ENCODE measurements around the gene PGAP3. TPM values are rescaled to one million over a fixed set of nuclear protein-coding genes. Genes with fewer than 3 reads are reported as not detected.

PGAP3 gene
- total and polyA plus RNA-seq, 7 experiments from 2014 or later, result 13.3 to 39.9 (median 34.4) TPM

GRCh38 chr17:39621523-39622379 is 66.1 kb downstream of the PGAP3 start:
- DNase-seq, result peak; percentile 74 to 95 (median 86)
- H3K4me1 Mint-ChIP-seq, result peaks cover 15 to 38% (median 24%) of the 10 kb centered on the region in 7 donors
- H3K4me3 ChIP-seq (ENCODE audit: low read length), result peak overlapping the region; percentile 41
- no peaks in the 10 kb centered on the region for H3K9me3 ChIP-seq (ENCODE audit: control insufficient read depth in 2 of 3, low read length in 3 of 3)
- H3K27me3 ChIP-seq (ENCODE audit: control insufficient read depth in 2 of 2, insufficient read depth in 2 of 2, low read length in 2 of 2), result peaks cover 3 to 7% of the 10 kb centered on the region in 2 donors
- no peaks in the 10 kb centered on the region for H3K36me3 ChIP-seq (ENCODE audit: control insufficient read depth in 2 of 3, insufficient read depth in 3 of 3, low read length in 3 of 3)
- H3K4me1 ChIP-seq (ENCODE audit: control insufficient read depth in 2 of 2, insufficient read depth in 2 of 2, low read length in 2 of 2), result peaks cover 12 to 26% of the 10 kb centered on the region in 2 donors
- POLR2A ChIA-PET, result interaction anchor here (0.7 to 2.0 kb wide), 9 partner anchors 9 to 243 kb away, joined by 3 to 8 read pairs (median 5); partner anchors contain the start of genes IKZF3, MIEN1 and PNMT
- H3K9me3 Mint-ChIP-seq, result peaks cover 0 to 1% (median 0%) of the 10 kb centered on the region in 11 donors
- peak overlapping the region in 8 of 10 donors; percentile 34 to 82 (median 58) for H3K4me3 Mint-ChIP-seq
- peaks cover 5 to 69% (median 18%) of the 10 kb centered on the region in 5 donors for H3K27me3 Mint-ChIP-seq
- H3K36me3 Mint-ChIP-seq, result peaks cover 0 to 1% (median 0%) of the 10 kb centered on the region in 5 donors
- no peak overlapping the region for H3K27ac ChIP-seq (ENCODE audit: low read depth, low read length)
- ATAC-seq, result peak; percentile 94
- H3K27ac Mint-ChIP-seq, result peak overlapping the region in 4 of 9 donors; percentile 10 to 74 (median 66)
- CTCF ChIA-PET, result interaction anchor here (0.5 to 8.9 kb wide), 35 partner anchors 14 to 491 kb away, joined by 3 to 104 read pairs (median 4); partner anchors contain the start of genes MIEN1, PNMT, STARD3 and TCAP
- intact Hi-C loops (cut with micrococcal nuclease), result loop anchor here (1.0 to 5.0 kb wide), 16 partner anchors 13 to 359 kb away; partner anchors contain the start of genes IKZF3 (in 2 of the 2), MIEN1 (in 2 of the 2), PNMT (in 2 of the 2) and PSMD3 (in 2 of the 2)

Small RNA genes lying within 50 kb of the gene (microRNA-seq; reads per million reads assigned to microRNA genes)
- not detected for gene MIR4728 (ENCODE audit: borderline microRNAs expressed)

Other genes with a start within 250 kb of the PGAP3 start
- 10 to 100 TPM; 37.3 to 61.5 (median 56.0) TPM for gene MED1, start 236.8 kb downstream of the PGAP3 start, total RNA-seq
- gene MED1, start 236.8 kb downstream of the PGAP3 start, polyA plus RNA-seq, result 10 to 100 TPM; 20.6 to 27.6 TPM
- 100 to 1,000 TPM in 4 of 5 experiments, 10 to 100 TPM in 1; 94.9 to 118 (median 112) TPM for gene CDK12, start 226.6 kb downstream of the PGAP3 start, total RNA-seq
- 1 to 10 TPM; 3.6 to 6.2 TPM for gene CDK12, start 226.6 kb downstream of the PGAP3 start, polyA plus RNA-seq
- gene NEUROD2, start 80.1 kb downstream of the PGAP3 start, total RNA-seq, result not detected
- not detected for gene NEUROD2, start 80.1 kb downstream of the PGAP3 start, polyA plus RNA-seq
- not detected for gene PPP1R1B, start 61.1 kb downstream of the PGAP3 start, total RNA-seq
- gene PPP1R1B, start 61.1 kb downstream of the PGAP3 start, polyA plus RNA-seq, result not detected
- 100 to 1,000 TPM in 2 of 5 experiments, 10 to 100 TPM in 3; 69.8 to 143 (median 99.3) TPM for gene STARD3, start 50.9 kb downstream of the PGAP3 start, total RNA-seq
- 10 to 100 TPM; 46.7 to 56.9 TPM for gene STARD3, start 50.9 kb downstream of the PGAP3 start, polyA plus RNA-seq
- 10 to 100 TPM in 1 of 5 experiments, 1 to 10 TPM in 4; 1.7 to 10.5 (median 4.6) TPM for gene TCAP, start 22.7 kb downstream of the PGAP3 start, total RNA-seq
- under 1 TPM in 1 of 2 donors, not detected in 1; 0.12 TPM for gene TCAP, start 22.7 kb downstream of the PGAP3 start, polyA plus RNA-seq
- gene PNMT, start 19.6 kb downstream of the PGAP3 start, total RNA-seq, result under 1 TPM in 4 of 5 experiments, not detected in 1; 0.42 to 0.89 (median 0.50) TPM
- under 1 TPM; 0.36 to 0.48 TPM for gene PNMT, start 19.6 kb downstream of the PGAP3 start, polyA plus RNA-seq
- 10 to 100 TPM in 1 of 5 experiments, 1 to 10 TPM in 4; 3.6 to 10.5 (median 6.6) TPM for gene ERBB2, start 12.0 kb upstream of the PGAP3 start, total RNA-seq
- 1 to 10 TPM in 1 of 2 donors, under 1 TPM in 1; 0.39 to 2.4 TPM for gene ERBB2, start 12.0 kb upstream of the PGAP3 start, polyA plus RNA-seq
- gene MIEN1, start 42.5 kb upstream of the PGAP3 start, total RNA-seq, result 10 to 100 TPM; 28.7 to 40.1 (median 32.3) TPM
- 10 to 100 TPM; 73.5 to 74.3 TPM for gene MIEN1, start 42.5 kb upstream of the PGAP3 start, polyA plus RNA-seq
- gene GRB7, start 49.9 kb upstream of the PGAP3 start, total RNA-seq, result under 1 TPM in 1 of 5 experiments, not detected in 4; 0.99 TPM
- not detected for gene GRB7, start 49.9 kb upstream of the PGAP3 start, polyA plus RNA-seq
- 10 to 100 TPM; 26.1 to 77.8 (median 61.1) TPM for gene IKZF3, start 176.3 kb upstream of the PGAP3 start, total RNA-seq
- 10 to 100 TPM in 1 of 2 donors, 1 to 10 TPM in 1; 9.7 to 31.4 TPM for gene IKZF3, start 176.3 kb upstream of the PGAP3 start, polyA plus RNA-seq
- gene ZPBP2, start 180.1 kb upstream of the PGAP3 start, total RNA-seq, result under 1 TPM in 3 of 5 experiments, not detected in 2; 0.17 to 0.84 (median 0.51) TPM
- gene ZPBP2, start 180.1 kb upstream of the PGAP3 start, polyA plus RNA-seq, result under 1 TPM in 1 of 2 donors, not detected in 1; 0.11 TPM
- 10 to 100 TPM; 25.6 to 92.4 (median 53.8) TPM for gene GSDMB, start 230.6 kb upstream of the PGAP3 start, total RNA-seq
- 1 to 10 TPM; 1.7 to 2.1 TPM for gene GSDMB, start 230.6 kb upstream of the PGAP3 start, polyA plus RNA-seq
- gene ORMDL3, start 239.5 kb upstream of the PGAP3 start, total RNA-seq, result 100 to 1,000 TPM in 3 of 5 experiments, 10 to 100 TPM in 2; 77.6 to 205 (median 110) TPM
- 100 to 1,000 TPM; 167 to 197 TPM for gene ORMDL3, start 239.5 kb upstream of the PGAP3 start, polyA plus RNA-seq
- gene LRRC3C, start 239.7 kb upstream of the PGAP3 start, total RNA-seq, result under 1 TPM in 1 of 5 experiments, not detected in 4; 0.27 TPM
- gene LRRC3C, start 239.7 kb upstream of the PGAP3 start, polyA plus RNA-seq, result not detected